OCI-LY7 (cell line): ENCODE results near the gene ARL8B. TPM values are rescaled to one million over a fixed set of nuclear protein-coding genes. Genes with fewer than 3 reads are reported as not detected.

Experiments
- BruUV-seq: library from RNA; stranded (reverse); fragments of 400-500 nt; replicated peaks from 2 replicates; lab custom pipeline; 2021; lab: Mats Ljungman, UMichigan
- CTCF ChIA-PET: fragments of 300-600 bp; sonication (Branson Sonifier 250); formaldehyde crosslinking; loops from one replicate; lab custom pipeline; 2022; ENCODE audit warnings: antibody characterized with exemption; ENCODE audit not compliant: unreplicated experiment; lab: Charles Lee
- POLR2A ChIA-PET: fragments of 300-600 bp; sonication (Branson Sonifier 250); formaldehyde crosslinking; loops from one replicate; lab custom pipeline; 2022; ENCODE audit warnings: antibody characterized with exemption; lab: Charles Lee
- DNase-seq: peaks from one replicate; pipeline ENCODE4 v3.0.0-alpha.2; 2015; ENCODE audit warnings: low spot score
- H2AFZ ChIP-seq: fragments of 200-600 bp; sonication (generic), shearing (Covaris generic); 2 replicates; pipeline ENCODE4 v1.6.1; 2014; ENCODE audit warnings: mild to moderate bottlenecking, antibody characterized with exemption, low read length, moderate library complexity
- H3K27ac ChIP-seq: fragments of 200-600 bp; sonication (generic); 2 replicates; pipeline ENCODE4 v1.5.1; 2014; ENCODE audit warnings: mixed run types, low read depth, mild to moderate bottlenecking, moderate library complexity, low read length, inconsistent platforms; ENCODE audit not compliant: poor library complexity, severe bottlenecking
- H3K36me3 ChIP-seq: fragments of 200-600 bp; sonication (generic); 2 replicates; pipeline ENCODE4 v1.6.1; 2014; ENCODE audit warnings: mild to moderate bottlenecking, antibody characterized with exemption, low read length, moderate library complexity, mixed read lengths; ENCODE audit not compliant: insufficient read depth
- H3K4me1 ChIP-seq: fragments of 200-600 bp; sonication (generic); 2 replicates; pipeline ENCODE4 v1.5.1; 2014; ENCODE audit warnings: mild to moderate bottlenecking, low read length; ENCODE audit not compliant: insufficient read depth, poor library complexity, severe bottlenecking
- H3K4me2 ChIP-seq: fragments of 200-600 bp; sonication (generic); 2 replicates; pipeline ENCODE4 v1.6.1; 2014; ENCODE audit warnings: mild to moderate bottlenecking, low read length
- H3K4me3 ChIP-seq: fragments of 200-600 bp; sonication (generic); 2 replicates; pipeline ENCODE4 v1.5.1; 2014; ENCODE audit warnings: mild to moderate bottlenecking, low read depth, low read length; ENCODE audit not compliant: poor library complexity, severe bottlenecking
- H3K79me2 ChIP-seq: fragments of 200-600 bp; sonication (generic); 2 replicates; pipeline ENCODE4 v1.6.1; 2016; ENCODE audit warnings: low read depth, mild to moderate bottlenecking, low read length, moderate library complexity, mixed read lengths; ENCODE audit not compliant: insufficient read depth
- H3K9me2 ChIP-seq: fragments of 200-600 bp; sonication (generic); 2 replicates; pipeline ENCODE4 v1.6.1; 2016; ENCODE audit warnings: mild to moderate bottlenecking, low read length, mixed read lengths; ENCODE audit not compliant: insufficient read depth
- H3K9me3 ChIP-seq: fragments of 200-600 bp; sonication (generic); 2 replicates; pipeline ENCODE4 v1.6.1; 2014; ENCODE audit warnings: mild to moderate bottlenecking, mixed run types, low read length, mixed read lengths
- H4K20me1 ChIP-seq: fragments of 200-600 bp; sonication (generic); 2 replicates; pipeline ENCODE4 v1.6.1; 2014; ENCODE audit warnings: mild to moderate bottlenecking, antibody characterized with exemption, low read length, moderate library complexity, mixed read lengths; ENCODE audit not compliant: insufficient read depth
- EZH2phosphoT487 ChIP-seq: fragments of 200-600 bp; sonication (generic); IDR thresholded peaks from 2 replicates; pipeline ENCODE4 v1.6.1; 2018; ENCODE audit warnings: low read depth, borderline replicate concordance, mild to moderate bottlenecking, mixed run types, antibody characterized with exemption, low read length, moderate library complexity, mixed read lengths
- intact Hi-C: fragments of 100-400 bp; cut with micrococcal nuclease; formaldehyde crosslinking; loops from one replicate; pipeline ENCODE4 v1.10.0; 2022; ENCODE audit not compliant: unreplicated experiment
- total RNA-seq, 2 experiments: library from RNA; depleted of rRNA in 1 of 2; stranded (reverse); fragments of >200 nt in 1 of 2; shearing (Covaris generic) in 1 of 2; gene quantifications; 2 replicates each; pipeline ENCODE4 v1.2.3, GENCODE V29; 2014 to 2022
- TF ChIP-seq, protein P1 (sequence below): fragments of 200-600 bp; sonication (generic); conservative IDR thresholded peaks from 2 replicates; pipeline ENCODE4 v1.5.1; 2014; ENCODE audit warnings: mild to moderate bottlenecking, antibody characterized with exemption, low read length, moderate library complexity, mixed read lengths

The ARL8B gene
- total RNA-seq, 2 experiments from 2014 or later = 27.1 to 60.4 TPM

DNA sequence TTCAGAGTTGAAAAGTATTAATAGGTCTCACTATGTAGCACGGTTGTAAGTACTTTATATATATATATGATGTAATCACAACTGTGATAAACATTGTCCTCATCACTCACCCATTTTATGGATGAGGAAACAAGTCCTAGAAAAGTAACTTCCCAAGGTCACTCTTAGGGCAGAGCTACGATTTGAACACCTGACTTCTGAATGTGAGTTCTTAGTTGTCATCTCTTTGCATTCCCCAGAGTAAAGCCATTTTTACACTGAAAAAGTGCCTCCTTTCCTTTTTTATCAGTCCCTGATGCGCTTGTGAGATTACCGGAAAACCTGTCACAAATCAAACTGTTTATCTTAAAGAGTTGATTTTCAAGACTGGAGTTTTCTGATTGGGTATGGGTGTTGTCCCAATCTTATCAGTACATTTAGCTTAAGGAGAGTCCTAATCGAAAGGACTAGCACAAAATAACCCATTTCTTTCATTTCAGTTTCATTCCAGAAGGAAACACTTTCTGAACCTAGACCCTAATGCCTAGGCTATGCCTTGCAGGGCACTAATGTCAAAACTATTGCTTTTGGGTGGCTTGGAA is 63.1 kb downstream of the ARL8B start:
- H3K9me3 ChIP-seq = no peaks in the 10 kb centered on the region
- peak overlapping the region; percentile 98 for H3K4me3 ChIP-seq
- peaks cover 42% of the 10 kb centered on the region for H3K36me3 ChIP-seq
- peak overlapping the region; percentile 82 for H3K4me2 ChIP-seq
- intact Hi-C loops = no loop called here
- peaks cover 2% of the 10 kb centered on the region; the same call in 1 of the 2 replicates for H4K20me1 ChIP-seq
- H3K27ac ChIP-seq = peak overlapping the region; percentile 98
- no TSS peak for BruUV-seq
- H3K79me2 ChIP-seq = peaks cover 72% of the 10 kb centered on the region
- no peak for TF ChIP-seq EZH2phosphoT487
- TF ChIP-seq, protein P1, sequence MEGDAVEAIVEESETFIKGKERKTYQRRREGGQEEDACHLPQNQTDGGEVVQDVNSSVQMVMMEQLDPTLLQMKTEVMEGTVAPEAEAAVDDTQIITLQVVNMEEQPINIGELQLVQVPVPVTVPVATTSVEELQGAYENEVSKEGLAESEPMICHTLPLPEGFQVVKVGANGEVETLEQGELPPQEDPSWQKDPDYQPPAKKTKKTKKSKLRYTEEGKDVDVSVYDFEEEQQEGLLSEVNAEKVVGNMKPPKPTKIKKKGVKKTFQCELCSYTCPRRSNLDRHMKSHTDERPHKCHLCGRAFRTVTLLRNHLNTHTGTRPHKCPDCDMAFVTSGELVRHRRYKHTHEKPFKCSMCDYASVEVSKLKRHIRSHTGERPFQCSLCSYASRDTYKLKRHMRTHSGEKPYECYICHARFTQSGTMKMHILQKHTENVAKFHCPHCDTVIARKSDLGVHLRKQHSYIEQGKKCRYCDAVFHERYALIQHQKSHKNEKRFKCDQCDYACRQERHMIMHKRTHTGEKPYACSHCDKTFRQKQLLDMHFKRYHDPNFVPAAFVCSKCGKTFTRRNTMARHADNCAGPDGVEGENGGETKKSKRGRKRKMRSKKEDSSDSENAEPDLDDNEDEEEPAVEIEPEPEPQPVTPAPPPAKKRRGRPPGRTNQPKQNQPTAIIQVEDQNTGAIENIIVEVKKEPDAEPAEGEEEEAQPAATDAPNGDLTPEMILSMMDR = no peak
- CTCF ChIA-PET = interaction anchor here (1.1 to 2.4 kb wide), 3 partner anchors 9 to 48 kb away, joined by 3 to 12 read pairs (median 5); no protein-coding TSS in a partner anchor
- H3K4me1 ChIP-seq = peaks cover 62% of the 10 kb centered on the region
- no peak for DNase-seq
- H3K9me2 ChIP-seq = no peaks in the 10 kb centered on the region
- POLR2A ChIA-PET = interaction anchor here (0.6 to 13.5 kb wide), 9 partner anchors 8 to 691 kb away, joined by 3 to 444 read pairs (median 22); partner anchors contain the start of gene ARL8B
- no peak overlapping the region for H2AFZ ChIP-seq

DNA sequence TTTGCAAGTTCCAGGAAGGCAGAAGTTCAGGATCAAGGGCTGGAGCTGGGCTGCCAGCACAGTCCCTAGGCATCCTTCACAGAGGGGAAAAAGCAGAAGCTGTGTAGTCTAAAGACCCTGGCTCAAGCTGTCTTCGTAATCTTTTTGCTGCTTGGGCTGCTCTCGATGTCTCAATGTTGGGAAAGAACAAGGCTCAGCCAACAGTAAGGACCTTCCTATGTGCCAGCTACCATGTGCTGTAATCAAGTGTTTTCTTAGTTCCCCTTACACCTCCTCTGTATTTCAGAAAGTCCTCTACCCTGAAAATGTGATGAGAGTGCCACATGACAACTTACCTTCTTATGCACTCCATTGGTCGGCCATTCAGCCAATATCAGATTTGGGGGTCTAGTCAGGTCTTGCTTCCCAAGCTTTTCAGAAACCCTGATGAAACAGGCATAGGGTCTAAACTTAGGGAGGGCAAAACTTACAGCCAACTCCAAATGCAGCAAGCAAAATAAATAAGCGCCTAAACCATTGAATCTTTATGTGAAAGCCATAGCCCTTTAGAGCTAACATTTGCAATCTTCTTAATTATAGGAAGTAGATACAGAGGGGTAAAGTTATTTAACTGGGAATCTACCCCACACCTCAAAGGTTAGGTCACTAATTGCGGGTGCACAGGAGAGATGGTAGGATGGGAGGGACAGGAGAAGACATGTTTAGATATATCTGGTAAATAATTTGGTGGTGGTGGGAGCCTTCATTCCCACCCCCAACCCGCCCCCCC is 64.2 kb downstream of the ARL8B start:
- H3K79me2 ChIP-seq = peaks cover 72% of the 10 kb centered on the region
- no peak overlapping the region for H2AFZ ChIP-seq
- BruUV-seq = no TSS peak
- intact Hi-C loops = loop anchor here (2.0 kb wide), 1 partner anchor 679 kb away; no protein-coding TSS in a partner anchor
- no peak for TF ChIP-seq EZH2phosphoT487
- TF ChIP-seq, protein P1 = no peak
- peak; percentile 79 for DNase-seq
- H4K20me1 ChIP-seq = peaks cover 5% of the 10 kb centered on the region; the same call in 1 of the 2 replicates
- H3K4me1 ChIP-seq = peaks cover 52% of the 10 kb centered on the region
- H3K9me3 ChIP-seq = no peaks in the 10 kb centered on the region
- H3K27ac ChIP-seq = peak overlapping the region; percentile 98
- CTCF ChIA-PET = interaction anchor here (1.0 to 2.4 kb wide), 6 partner anchors 8 to 64 kb away, joined by 3 to 12 read pairs (median 5); partner anchors contain the start of gene ARL8B
- no peaks in the 10 kb centered on the region for H3K9me2 ChIP-seq
- POLR2A ChIA-PET = interaction anchor here (0.6 to 13.5 kb wide), 16 partner anchors 7 to 693 kb away, joined by 3 to 444 read pairs (median 4); partner anchors contain the start of genes ARL8B and ITPR1
- peak overlapping the region; percentile 82 for H3K4me2 ChIP-seq
- H3K36me3 ChIP-seq = peaks cover 47% of the 10 kb centered on the region
- peak overlapping the region; percentile 98 for H3K4me3 ChIP-seq
